Stimulated activated CD8-positive, alpha-beta memory T cell treated with anti-CD3 and anti-CD28 coated beads, Interleukin-12 subunit alpha, Interleukin-12 subunit beta, amount 100 ng/mL, for 24 hours (primary cell): ENCODE measurements around the gene COPS4.
A peak's percentile ranks its signal among the peaks of the same experiment; 100 is the strongest.
"Not testable (repeated sequence)": the region's sequence is repeated elsewhere in the genome, so short reads cannot be mapped to it uniquely, and the experiment has no call there.

Experiments used
- DNase-seq: peaks from one replicate; pipeline ENCODE4 v3.0.0-alpha.2; 2020; ENCODE audit errors: extremely low read depth

The COPS4 gene

GRCh38 chr4:83083925-83084475 is 49.0 kb downstream of the COPS4 start:
- DNase-seq = no peak

GRCh38 chr4:83084956-83085355 is 50.0 kb downstream of the COPS4 start:
- not testable (repeated sequence) for DNase-seq

- no peak for DNase-seq
Observed at GRCh38 chr4:83089410-83090157, 54.6 kb downstream of the COPS4 start.

GRCh38 chr4:83093060-83093640 is 58.2 kb downstream of the COPS4 start:
- DNase-seq = no peak

GRCh38 chr4:83096397-83096796 is 61.4 kb downstream of the COPS4 start:
- no peak for DNase-seq

- DNase-seq = no peak
Observed at GRCh38 chr4:83104991-83105390, 70.0 kb downstream of the COPS4 start.

- DNase-seq = no peak
Observed at GRCh38 chr4:83107631-83108030, 72.6 kb downstream of the COPS4 start.

- DNase-seq = no peak
Observed at GRCh38 chr4:83108101-83108861, 73.3 kb downstream of the COPS4 start.

- DNase-seq = no peak
Observed at GRCh38 chr4:83109480-83110222, 74.7 kb downstream of the COPS4 start.

GRCh38 chr4:83110223-83110945 is 75.4 kb downstream of the COPS4 start:
- DNase-seq = peak; percentile 69

GRCh38 chr4:83110970-83111750 is 76.2 kb downstream of the COPS4 start:
- DNase-seq = no peak

- DNase-seq = not testable (repeated sequence)
Observed at GRCh38 chr4:83111751-83112141, 76.8 kb downstream of the COPS4 start.

GRCh38 chr4:83112231-83112630 is 77.2 kb downstream of the COPS4 start:
- no peak for DNase-seq

GRCh38 chr4:83112678-83113428 is 77.9 kb downstream of the COPS4 start:
- DNase-seq = no peak

GRCh38 chr4:83113429-83113786 is 78.4 kb downstream of the COPS4 start:
- no peak for DNase-seq

- DNase-seq = no peak
Observed at GRCh38 chr4:83114576-83114975, 79.6 kb downstream of the COPS4 start, which contains the start of gene PLAC8. TSS of gene PLAC8 (minus strand) at chr4:83114729. CDS start at chr4:83107921, 6,808 bp downstream.

GRCh38 chr4:83115000-83115399 is 80.0 kb downstream of the COPS4 start:
- no peak for DNase-seq

- no peak for DNase-seq
Observed at GRCh38 chr4:83115656-83116285, 80.8 kb downstream of the COPS4 start.

GRCh38 chr4:83118869-83119268 is 83.9 kb downstream of the COPS4 start:
- no peak for DNase-seq
